H4 (cell line): Measurements from ENCODE around the gene DGKD. TPM values are rescaled to one million over a fixed set of nuclear protein-coding genes. Genes with fewer than 3 reads are reported as not detected.

ENCODE experiments used
- DNase-seq: peaks from one replicate; pipeline ENCODE4 v3.0.0-alpha.2; 2015; ENCODE audit warnings: low spot score
- total RNA-seq: library from RNA; depleted of rRNA; stranded (reverse); fragments of >200 nt; shearing (Covaris generic); gene quantifications from 2 replicates; pipeline ENCODE4 v1.2.3, GENCODE V29; 2014

Gene DGKD
- total RNA-seq, 1 experiment from 2014 or later, result 34.3 TPM

- no peak for DNase-seq
These were observed 122.6 kb downstream of the DGKD start for GRCh38 chr2:233476651-233477547.

- DNase-seq, result no peak
These were observed 123.5 kb downstream of the DGKD start for GRCh38 chr2:233477548-233478433.

DNA sequence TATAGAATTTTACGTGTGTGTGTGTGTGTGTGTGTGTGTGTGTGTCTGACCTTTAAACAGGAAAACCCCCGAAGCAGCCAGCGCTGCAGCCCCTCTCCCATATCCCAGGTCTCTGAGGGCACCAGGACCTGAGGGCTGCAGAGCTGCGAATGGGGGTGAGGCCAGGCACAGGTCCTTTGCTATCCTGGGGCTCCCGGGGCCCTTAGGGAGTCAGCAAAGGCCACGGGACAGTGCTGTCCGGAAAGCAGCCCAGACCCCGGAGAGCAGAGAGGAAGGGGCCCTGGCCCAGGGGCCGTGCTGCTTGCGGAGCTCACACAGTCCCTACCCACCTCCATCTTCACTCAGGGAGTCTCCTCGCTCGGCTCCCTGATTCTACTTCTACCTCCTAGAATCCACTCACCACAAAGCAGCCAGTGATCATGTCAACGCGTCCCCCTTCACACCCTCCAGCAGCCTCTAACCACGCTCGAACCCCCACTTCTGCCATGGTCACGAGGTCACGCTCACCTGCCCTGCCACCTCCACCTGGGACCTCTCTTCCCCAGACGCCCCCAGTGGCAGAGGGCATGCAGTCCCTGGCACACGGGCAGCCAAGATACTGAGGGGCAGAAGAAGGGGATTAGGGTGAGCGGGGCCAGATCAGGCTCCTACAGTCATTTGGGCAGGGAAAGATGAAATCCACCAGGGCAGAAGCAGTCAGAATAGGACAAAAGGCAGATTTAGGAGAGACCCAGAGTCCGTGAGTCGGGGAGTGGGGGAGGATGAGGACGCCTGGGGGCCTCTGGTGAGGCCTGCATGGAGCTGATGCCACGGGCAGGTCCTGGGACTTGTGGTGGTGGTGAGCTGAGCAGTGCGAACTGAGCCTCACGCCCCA, 125.6 kb downstream of the DGKD start:
- no peak for DNase-seq

GRCh38 chr2:233480490-233481202, 126.4 kb downstream of the DGKD start:
- peak; percentile 79 for DNase-seq

DNA sequence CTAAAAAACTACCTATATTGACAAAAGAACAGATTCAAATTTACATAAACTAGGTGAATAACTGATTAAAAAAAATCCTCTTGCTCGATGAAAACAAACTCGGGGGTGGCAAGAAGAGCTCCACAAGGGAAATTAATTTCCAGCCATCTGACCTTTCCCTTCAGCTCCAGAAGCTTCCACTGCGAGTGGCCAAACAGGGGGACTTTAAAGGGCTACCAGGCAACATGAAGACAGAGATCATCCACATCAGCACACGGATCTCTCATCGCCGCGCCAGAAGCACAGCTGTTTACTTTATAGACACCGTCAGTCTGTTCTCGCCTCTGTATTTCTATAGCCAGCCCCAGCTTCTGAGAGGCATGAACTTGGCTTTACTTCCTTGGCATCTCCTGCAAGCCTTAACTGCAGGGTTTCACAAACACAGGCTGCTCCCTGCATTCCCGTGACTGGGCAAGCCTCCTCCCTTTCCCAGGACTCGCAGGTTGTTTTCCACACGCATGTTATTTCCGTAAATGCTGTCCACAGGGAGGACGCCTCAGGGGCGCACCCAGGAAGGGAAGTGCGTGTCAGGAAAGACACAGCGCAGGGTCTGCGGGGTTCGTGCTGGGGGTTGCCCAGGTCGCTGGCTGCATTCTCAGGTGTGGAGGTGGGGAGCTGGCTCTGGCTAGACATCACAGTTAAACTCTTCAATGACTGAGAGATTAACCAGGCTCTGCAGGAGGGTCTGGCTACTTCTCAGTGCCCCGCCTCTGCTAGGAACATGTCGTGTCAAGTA, 127.3 kb downstream of the DGKD start:
- DNase-seq, result peak; percentile 2

DNA sequence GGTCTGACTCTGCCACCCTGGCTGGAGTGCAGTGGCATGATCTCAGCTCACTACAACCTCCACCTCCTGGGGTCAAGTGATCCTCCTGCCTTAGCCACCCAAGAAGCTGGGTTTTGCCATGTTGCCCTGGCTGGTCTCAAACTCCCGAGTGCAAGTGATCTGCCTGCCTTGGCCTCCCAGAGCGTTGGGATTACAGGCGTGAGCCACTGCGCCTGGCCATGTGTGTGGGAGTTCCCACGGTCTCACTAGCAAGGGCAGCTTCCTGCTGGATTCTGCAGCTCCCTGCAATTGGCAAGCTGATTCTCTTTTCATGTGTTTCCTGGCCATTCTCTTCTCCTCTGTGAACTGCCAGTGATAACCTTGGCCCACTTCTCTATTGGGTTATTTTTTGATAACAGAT, 128.3 kb downstream of the DGKD start:
- no peak for DNase-seq

- DNase-seq, result no peak
These were observed 131.4 kb downstream of the DGKD start for GRCh38 chr2:233485726-233486125.

GRCh38 chr2:233486357-233486756, 132.1 kb downstream of the DGKD start:
- no peak for DNase-seq

- peak; percentile 52 for DNase-seq
These were observed 132.7 kb downstream of the DGKD start for GRCh38 chr2:233486778-233487552.

- DNase-seq, result no peak
These were observed 133.6 kb downstream of the DGKD start for GRCh38 chr2:233487748-233488345.

GRCh38 chr2:233489143-233489542, 134.8 kb downstream of the DGKD start:
- no peak for DNase-seq

GRCh38 chr2:233489666-233490065, 135.4 kb downstream of the DGKD start:
- no peak for DNase-seq

DNA sequence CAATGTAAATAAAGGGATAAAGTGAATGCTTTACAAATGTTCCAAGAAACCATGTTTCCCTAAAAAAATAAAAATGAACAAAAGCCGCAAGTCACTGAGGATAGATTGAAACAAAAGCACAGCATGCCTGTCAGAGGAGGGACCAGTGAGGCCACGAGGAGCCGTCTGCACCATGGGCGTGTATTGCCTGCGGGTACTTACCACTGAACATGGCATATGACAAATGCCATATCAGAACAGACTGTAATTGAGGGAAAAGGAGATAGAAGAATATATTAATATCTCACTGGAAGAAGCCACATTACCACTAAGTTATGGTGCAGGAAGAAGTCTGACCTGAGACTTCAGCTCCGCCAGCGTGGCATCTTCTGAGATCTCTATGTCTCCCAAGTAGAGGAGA, 136.5 kb downstream of the DGKD start:
- DNase-seq, result no peak

- DNase-seq, result no peak
These were observed 137.0 kb downstream of the DGKD start for GRCh38 chr2:233491326-233491725.

DNA sequence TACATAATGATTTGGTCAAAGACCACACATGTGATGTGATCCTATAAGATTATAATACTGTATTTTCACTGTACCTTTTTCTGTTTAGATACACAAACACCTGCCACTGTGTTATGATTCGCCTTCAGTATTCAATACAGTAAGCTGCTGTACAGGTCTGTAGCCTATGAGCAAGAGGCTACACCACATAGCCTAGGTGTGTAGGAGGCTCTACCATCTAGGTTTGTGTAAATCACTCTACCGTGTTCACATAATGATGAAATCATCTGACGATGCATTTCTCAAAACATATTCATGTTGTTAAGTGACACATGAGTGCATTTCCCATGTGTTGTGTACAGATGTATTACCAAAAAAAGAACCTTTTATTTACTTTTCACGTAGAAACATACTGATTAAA, 137.8 kb downstream of the DGKD start:
- DNase-seq, result no peak

DNA sequence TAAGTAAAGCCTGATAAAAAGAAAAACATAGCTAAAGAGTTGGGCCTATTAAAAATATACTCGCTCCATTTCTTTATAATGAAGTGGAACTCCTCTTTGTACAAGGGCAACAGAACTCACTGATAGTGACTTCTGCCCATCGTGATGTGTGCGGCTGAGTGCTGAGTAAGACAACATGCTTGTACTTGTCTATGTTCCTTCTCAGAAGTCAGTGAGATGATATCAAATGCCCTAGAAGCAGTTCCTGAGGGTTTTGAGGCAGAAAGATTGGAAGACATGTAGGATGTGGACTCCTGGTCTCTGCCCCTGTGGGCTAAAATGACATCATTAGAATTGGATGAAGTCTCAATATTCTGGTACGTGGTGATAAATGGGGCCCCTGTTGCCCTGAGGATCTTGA, 138.5 kb downstream of the DGKD start:
- no peak for DNase-seq

- no peak for DNase-seq
These were observed 141.5 kb downstream of the DGKD start for GRCh38 chr2:233495503-233496496.

DNA sequence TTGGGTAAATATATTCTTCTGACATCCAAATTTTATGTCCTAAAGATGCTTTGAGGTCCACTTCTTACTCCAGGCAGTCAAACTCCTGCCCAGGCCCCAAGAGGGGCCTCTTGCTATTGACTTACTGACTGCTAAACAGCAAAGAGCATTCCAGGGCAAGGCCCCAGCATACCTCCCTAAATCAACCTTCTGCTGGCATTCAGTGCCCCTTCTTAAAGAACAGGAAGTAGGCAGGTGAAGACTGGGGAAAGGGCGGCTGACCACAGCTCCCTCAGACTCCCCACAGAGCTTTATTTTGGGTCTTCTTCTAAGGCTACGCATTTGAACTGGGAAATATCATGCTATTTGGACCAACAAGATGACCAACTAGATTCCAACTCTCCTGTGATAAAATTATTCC, 143.4 kb downstream of the DGKD start:
- no peak for DNase-seq
